ENCODE results near the gene NFATC2.

GRCh38 chr20:51424270-51425117 lies 118.0 kb downstream of the NFATC2 start:
- TF ChIP-seq EP300 (IDR thresholded peaks at IDR 0.05) (no peak), CTCF (IDR thresholded peaks at IDR 0.05) (no peak), POLR2A (IDR thresholded peaks at IDR 0.05) (no peak)
